Liver (tissue), 9 donors: ENCODE measurements around the gene ELK3. TPM values are rescaled to one million over a fixed set of nuclear protein-coding genes. Genes with fewer than 3 reads are reported as not detected.

ENCODE experiments used
- DNase-seq: peaks from one replicate; pipeline ENCODE4 v3.0.0-alpha.2; 2017; ENCODE audit warnings: low spot score
- H3K27ac ChIP-seq, 2 donors: one replicate each; pipeline ENCODE4 v1.7.0; 2013; ENCODE audit warnings: inconsistent platforms in 2 of 2, low read length in 2 of 2, control low read depth in 1 of 2, low read depth in 1 of 2, mild to moderate bottlenecking in 1 of 2
- H3K27me3 ChIP-seq, 4 donors: one replicate each; pipeline versions ENCODE4 v1.6.1 to v1.7.0; 2013; ENCODE audit warnings: low read length in 3 of 4, inconsistent platforms in 1 of 4, mild to moderate bottlenecking in 1 of 4, moderate library complexity in 1 of 4; ENCODE audit not compliant: control insufficient read depth in 4 of 4, insufficient read depth in 4 of 4
- H3K36me3 ChIP-seq, 4 donors: one replicate each; pipeline versions ENCODE4 v1.6.1 to v1.7.0; 2013; ENCODE audit warnings: low read length in 3 of 4, mild to moderate bottlenecking in 3 of 4, low read depth in 1 of 4, moderate library complexity in 1 of 4; ENCODE audit not compliant: control insufficient read depth in 4 of 4, insufficient read depth in 3 of 4
- H3K4me1 ChIP-seq, 4 donors: one replicate each; pipeline versions ENCODE4 v1.6.1 to v1.7.0; 2013; ENCODE audit warnings: low read length in 3 of 4, mild to moderate bottlenecking in 3 of 4, moderate library complexity in 1 of 4; ENCODE audit not compliant: control insufficient read depth in 4 of 4, insufficient read depth in 4 of 4
- H3K4me3 ChIP-seq, 3 donors: one replicate each; pipeline versions ENCODE4 v1.6.1 to v1.7.0; 2013; ENCODE audit warnings: low read length in 3 of 3, control low read depth in 1 of 3, low read depth in 1 of 3, mild to moderate bottlenecking in 1 of 3
- H3K9ac ChIP-seq, 2 donors: one replicate each; pipeline ENCODE4 v1.7.0; 2013; ENCODE audit warnings: low read length in 2 of 2, mild to moderate bottlenecking in 2 of 2, moderate library complexity in 2 of 2, control low read depth in 1 of 2, low read depth in 1 of 2
- H3K9me3 ChIP-seq, 4 donors: one replicate each; pipeline versions ENCODE4 v1.6.1 to v1.7.0; 2013; ENCODE audit warnings: low read length in 3 of 4; ENCODE audit not compliant: control insufficient read depth in 4 of 4
- ATF3 ChIP-seq: IDR thresholded peaks from 2 replicates; pipeline ENCODE4 v1.6.1; 2016; ENCODE audit warnings: antibody characterized with exemption
- EGR1 ChIP-seq, 2 donors: IDR thresholded peaks; 2 replicates each; pipeline ENCODE4 v1.6.1; 2016 to 2018; ENCODE audit warnings: antibody characterized with exemption in 2 of 2, low read depth in 2 of 2
- FOXA1 ChIP-seq: IDR thresholded peaks from 2 replicates; pipeline ENCODE4 v1.6.1; 2016; ENCODE audit warnings: antibody characterized with exemption
- FOXA2 ChIP-seq: IDR thresholded peaks from 2 replicates; pipeline ENCODE4 v1.6.1; 2016; ENCODE audit warnings: antibody characterized with exemption
- GABPA ChIP-seq, 2 donors: IDR thresholded peaks in 1 of 2; conservative IDR thresholded peaks in 1 of 2; 2 replicates each; pipeline ENCODE4 v1.6.1; 2016; ENCODE audit warnings: antibody characterized with exemption in 2 of 2, mild to moderate bottlenecking in 1 of 2, moderate library complexity in 1 of 2
- HNF4A ChIP-seq, 2 donors: conservative IDR thresholded peaks; 2 replicates each; pipeline ENCODE4 v1.6.1; 2016; ENCODE audit warnings: antibody characterized with exemption in 2 of 2, mild to moderate bottlenecking in 2 of 2
- JUND ChIP-seq, 2 donors: IDR thresholded peaks; 2 replicates each; pipeline ENCODE4 v1.6.1; 2016; ENCODE audit warnings: antibody characterized with exemption in 2 of 2
- NR2F2 ChIP-seq: IDR thresholded peaks from 2 replicates; pipeline ENCODE4 v1.6.1; 2016; ENCODE audit warnings: antibody characterized with exemption
- RAD21 ChIP-seq, 2 donors: IDR thresholded peaks; 2 replicates each; pipeline ENCODE4 v1.6.1; 2016; ENCODE audit warnings: antibody characterized with exemption in 2 of 2, mild to moderate bottlenecking in 2 of 2
- RXRA ChIP-seq, 2 donors: IDR thresholded peaks; 2 replicates each; pipeline ENCODE4 v1.6.1; 2017 to 2018; ENCODE audit warnings: antibody characterized with exemption in 2 of 2, mild to moderate bottlenecking in 1 of 2
- SP1 ChIP-seq: IDR thresholded peaks from 2 replicates; pipeline ENCODE4 v1.6.1; 2018; ENCODE audit warnings: antibody characterized with exemption, mild to moderate bottlenecking
- YY1 ChIP-seq: IDR thresholded peaks from 2 replicates; pipeline ENCODE4 v1.6.1; 2016; ENCODE audit warnings: antibody characterized with exemption, mild to moderate bottlenecking
- ZBTB33 ChIP-seq: IDR thresholded peaks from 2 replicates; pipeline ENCODE4 v1.6.1; 2016; ENCODE audit warnings: antibody characterized with exemption
- WGBS: extraction: QIAGEN DNeasy Blood & Tissue Kit; methylation state at CpG from one replicate; pipeline ENCODE4 v1.1.7; 2013; 5-methylcytosine and 5-hydroxymethylcytosine counted together
- polyA plus RNA-seq, 2 donors: library from polyadenylated mRNA; stranded (reverse) in 1 of 2; unstranded in 1 of 2; fragments of 200-250 nt in 1 of 2; fragments of >200 nt in 1 of 2; fragmentation: Nextera tagmentation in 1 of 2; extraction: Ambion mirVana in 1 of 2; gene quantifications; one replicate each; pipeline versions ENCODE4 v1.2.1 to v1.2.3, GENCODE V29; 2013 to 2015
- total RNA-seq, 2 donors: library from RNA; depleted of rRNA; stranded (reverse); fragments of >200 nt; gene quantifications; one replicate each; pipeline ENCODE4 v1.2.3, GENCODE V29; 2014
- TF ChIP-seq, protein P1 (sequence below): IDR thresholded peaks from 2 replicates; pipeline ENCODE4 v1.6.1; 2016; ENCODE audit warnings: antibody characterized with exemption, mild to moderate bottlenecking
- TF ChIP-seq, protein P2 (sequence below): fragments of 150-350 bp; IDR thresholded peaks from 2 replicates; pipeline ENCODE4 v1.5.1; 2017; ENCODE audit warnings: improper control_type of control experiment, low read depth, low read length; ENCODE audit not compliant: missing input control
- TF ChIP-seq, protein P3 (sequence below): IDR thresholded peaks from 2 replicates; pipeline ENCODE4 v1.6.1; 2016; ENCODE audit warnings: antibody characterized with exemption
- donor health status: healthy.
- donor health status: healthy.
- donor health status: healthy.
- donor health status: healthy.
- donor health status: healthy.

Gene ELK3
- total and polyA plus RNA-seq, 4 donors: 3.7 to 5.2 (median 4.5) TPM

- Histone ChIP-seq H3K4me1 (no peaks in the 10 kb centered on the region), H3K9ac (no peak overlapping the region), H3K4me3 (no peak overlapping the region), H3K27me3 (no peaks in the 10 kb centered on the region), H3K27ac (no peak overlapping the region), H3K36me3 (peaks cover 0 to 31% (median 21%) of the 10 kb centered on the region in 4 donors), H3K9me3 (no peaks in the 10 kb centered on the region)
- no peak for DNase-seq
- WGBS: 86% methylated on average over 5 of the region's 5 CpGs
- TF ChIP-seq HNF4A (conservative IDR thresholded peaks at IDR 0.05): no peak
- TF ChIP-seq, protein P1, sequence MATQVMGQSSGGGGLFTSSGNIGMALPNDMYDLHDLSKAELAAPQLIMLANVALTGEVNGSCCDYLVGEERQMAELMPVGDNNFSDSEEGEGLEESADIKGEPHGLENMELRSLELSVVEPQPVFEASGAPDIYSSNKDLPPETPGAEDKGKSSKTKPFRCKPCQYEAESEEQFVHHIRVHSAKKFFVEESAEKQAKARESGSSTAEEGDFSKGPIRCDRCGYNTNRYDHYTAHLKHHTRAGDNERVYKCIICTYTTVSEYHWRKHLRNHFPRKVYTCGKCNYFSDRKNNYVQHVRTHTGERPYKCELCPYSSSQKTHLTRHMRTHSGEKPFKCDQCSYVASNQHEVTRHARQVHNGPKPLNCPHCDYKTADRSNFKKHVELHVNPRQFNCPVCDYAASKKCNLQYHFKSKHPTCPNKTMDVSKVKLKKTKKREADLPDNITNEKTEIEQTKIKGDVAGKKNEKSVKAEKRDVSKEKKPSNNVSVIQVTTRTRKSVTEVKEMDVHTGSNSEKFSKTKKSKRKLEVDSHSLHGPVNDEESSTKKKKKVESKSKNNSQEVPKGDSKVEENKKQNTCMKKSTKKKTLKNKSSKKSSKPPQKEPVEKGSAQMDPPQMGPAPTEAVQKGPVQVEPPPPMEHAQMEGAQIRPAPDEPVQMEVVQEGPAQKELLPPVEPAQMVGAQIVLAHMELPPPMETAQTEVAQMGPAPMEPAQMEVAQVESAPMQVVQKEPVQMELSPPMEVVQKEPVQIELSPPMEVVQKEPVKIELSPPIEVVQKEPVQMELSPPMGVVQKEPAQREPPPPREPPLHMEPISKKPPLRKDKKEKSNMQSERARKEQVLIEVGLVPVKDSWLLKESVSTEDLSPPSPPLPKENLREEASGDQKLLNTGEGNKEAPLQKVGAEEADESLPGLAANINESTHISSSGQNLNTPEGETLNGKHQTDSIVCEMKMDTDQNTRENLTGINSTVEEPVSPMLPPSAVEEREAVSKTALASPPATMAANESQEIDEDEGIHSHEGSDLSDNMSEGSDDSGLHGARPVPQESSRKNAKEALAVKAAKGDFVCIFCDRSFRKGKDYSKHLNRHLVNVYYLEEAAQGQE: no peak
- TF ChIP-seq, protein P2, sequence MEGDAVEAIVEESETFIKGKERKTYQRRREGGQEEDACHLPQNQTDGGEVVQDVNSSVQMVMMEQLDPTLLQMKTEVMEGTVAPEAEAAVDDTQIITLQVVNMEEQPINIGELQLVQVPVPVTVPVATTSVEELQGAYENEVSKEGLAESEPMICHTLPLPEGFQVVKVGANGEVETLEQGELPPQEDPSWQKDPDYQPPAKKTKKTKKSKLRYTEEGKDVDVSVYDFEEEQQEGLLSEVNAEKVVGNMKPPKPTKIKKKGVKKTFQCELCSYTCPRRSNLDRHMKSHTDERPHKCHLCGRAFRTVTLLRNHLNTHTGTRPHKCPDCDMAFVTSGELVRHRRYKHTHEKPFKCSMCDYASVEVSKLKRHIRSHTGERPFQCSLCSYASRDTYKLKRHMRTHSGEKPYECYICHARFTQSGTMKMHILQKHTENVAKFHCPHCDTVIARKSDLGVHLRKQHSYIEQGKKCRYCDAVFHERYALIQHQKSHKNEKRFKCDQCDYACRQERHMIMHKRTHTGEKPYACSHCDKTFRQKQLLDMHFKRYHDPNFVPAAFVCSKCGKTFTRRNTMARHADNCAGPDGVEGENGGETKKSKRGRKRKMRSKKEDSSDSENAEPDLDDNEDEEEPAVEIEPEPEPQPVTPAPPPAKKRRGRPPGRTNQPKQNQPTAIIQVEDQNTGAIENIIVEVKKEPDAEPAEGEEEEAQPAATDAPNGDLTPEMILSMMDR: no peak
- no peak for TF ChIP-seq JUND (IDR thresholded peaks at IDR 0.05)
- no peak for TF ChIP-seq FOXA2
- no peak for TF ChIP-seq EGR1 (IDR thresholded peaks at IDR 0.05; ENCODE audit: low read depth in 2 of 2)
- TF ChIP-seq RXRA (IDR thresholded peaks at IDR 0.05): no peak
- no peak for TF ChIP-seq GABPA (IDR thresholded peaks at IDR 0.05 in 1 of 2, conservative IDR thresholded peaks at IDR 0.05 in 1 of 2)
Measured at GRCh38 chr12:96289067-96289466, 94.9 kb downstream of the ELK3 start.

DNA sequence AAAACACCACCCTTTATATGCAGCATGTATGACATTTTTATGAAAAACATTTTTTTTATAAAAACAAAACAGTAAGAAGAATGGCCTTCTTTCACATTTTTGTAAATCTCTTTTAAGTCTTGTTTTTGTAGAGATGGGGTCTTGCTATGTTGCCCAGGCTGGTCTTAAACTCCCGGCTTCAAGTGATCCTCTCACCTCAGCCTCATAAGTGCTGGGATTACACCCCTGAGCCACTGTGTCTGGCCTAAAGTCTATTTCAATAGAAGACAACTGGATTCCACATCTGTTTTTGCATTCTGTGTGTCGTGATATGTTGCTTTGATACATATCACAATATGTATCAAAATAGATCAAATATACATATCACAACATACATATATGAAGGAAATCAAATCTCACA lies 98.9 kb downstream of the ELK3 start:
- no peak overlapping the region for H3K9ac ChIP-seq
- 97% methylated on average over 2 of the region's 2 CpGs for WGBS
- H3K27me3 ChIP-seq: no peaks in the 10 kb centered on the region
- peaks cover 2 to 18% (median 9%) of the 10 kb centered on the region in 4 donors for H3K36me3 ChIP-seq
- H3K4me3 ChIP-seq: no peak overlapping the region
- H3K9me3 ChIP-seq: no peaks in the 10 kb centered on the region
- no peak overlapping the region for H3K27ac ChIP-seq
- TF ChIP-seq GABPA (IDR thresholded peaks at IDR 0.05 in 1 of 2, conservative IDR thresholded peaks at IDR 0.05 in 1 of 2): no peak
- no peak for TF ChIP-seq FOXA2
- no peak for TF ChIP-seq RXRA (IDR thresholded peaks at IDR 0.05)
- no peak for TF ChIP-seq YY1
- TF ChIP-seq SP1: no peak
- no peak for TF ChIP-seq NR2F2
- TF ChIP-seq, protein P2: no peak
- no peak for TF ChIP-seq ATF3
- TF ChIP-seq HNF4A (conservative IDR thresholded peaks at IDR 0.05): no peak
- no peak for TF ChIP-seq FOXA1
- TF ChIP-seq, protein P3, sequence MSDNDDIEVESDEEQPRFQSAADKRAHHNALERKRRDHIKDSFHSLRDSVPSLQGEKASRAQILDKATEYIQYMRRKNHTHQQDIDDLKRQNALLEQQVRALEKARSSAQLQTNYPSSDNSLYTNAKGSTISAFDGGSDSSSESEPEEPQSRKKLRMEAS: no peak
- no peak for TF ChIP-seq JUND (IDR thresholded peaks at IDR 0.05)
- no peak for TF ChIP-seq RAD21 (IDR thresholded peaks at IDR 0.05)
- TF ChIP-seq ZBTB33: no peak
- no peak for DNase-seq
- no peaks in the 10 kb centered on the region for H3K4me1 ChIP-seq
